GM23338 (cell line): Measurements from ENCODE around the gene RBM17. TPM values are rescaled to one million over a fixed set of nuclear protein-coding genes. Genes with fewer than 3 reads are reported as not detected.

Experiments used
- ATAC-seq: fragments of 200-7000 bp; cut with Tn5 transposase; 3 replicates; pipeline ENCODE4 v1.9.1; 2020
- DNase-seq: peaks from one replicate; pipeline ENCODE4 v3.0.0-alpha.2; 2015; ENCODE audit warnings: low spot score
- H2AFZ ChIP-seq: fragments of 200-600 bp; sonication (generic); 2 replicates; pipeline ENCODE4 v1.8.0; 2016; ENCODE audit warnings: antibody characterized with exemption, mild to moderate bottlenecking, moderate library complexity
- H3F3A ChIP-seq: fragments of 200-600 bp; sonication (generic); replicated peaks from 2 replicates; pipeline ENCODE4 v1.8.0; 2017; ENCODE audit warnings: antibody characterized with exemption, mixed run types, low read depth
- H3K27ac ChIP-seq: fragments of 200-600 bp; sonication (generic); 2 replicates; pipeline ENCODE4 v1.6.1; 2016; ENCODE audit warnings: low read depth
- H3K27me3 ChIP-seq: fragments of 200-600 bp; sonication (generic); 2 replicates; pipeline ENCODE4 v1.8.0; 2016; ENCODE audit warnings: mild to moderate bottlenecking, mixed run types, moderate library complexity; ENCODE audit not compliant: insufficient read depth
- H3K36me3 ChIP-seq: fragments of 200-600 bp; sonication (generic); 2 replicates; pipeline ENCODE4 v1.8.0; 2016; ENCODE audit warnings: mild to moderate bottlenecking; ENCODE audit not compliant: insufficient read depth
- H3K4me1 ChIP-seq: fragments of 200-600 bp; sonication (generic); 2 replicates; pipeline ENCODE4 v1.8.0; 2016; ENCODE audit warnings: mild to moderate bottlenecking, moderate library complexity; ENCODE audit not compliant: insufficient read depth
- H3K4me2 ChIP-seq: fragments of 200-600 bp; sonication (generic); 2 replicates; pipeline ENCODE4 v1.7.1; 2017; ENCODE audit warnings: mixed run types
- H3K4me3 ChIP-seq: fragments of 200-600 bp; sonication (generic); 2 replicates; pipeline ENCODE4 v1.6.1; 2016; ENCODE audit warnings: mixed run types
- H3K79me2 ChIP-seq: fragments of 200-600 bp; sonication (generic); replicated peaks from 2 replicates; pipeline ENCODE4 v1.8.0; 2017; ENCODE audit warnings: mild to moderate bottlenecking; ENCODE audit not compliant: insufficient read depth
- H3K9me2 ChIP-seq: fragments of 200-600 bp; sonication (generic); 2 replicates; pipeline ENCODE4 v1.8.0; 2017; ENCODE audit not compliant: insufficient read depth
- H4K20me1 ChIP-seq: fragments of 200-600 bp; sonication (generic); replicated peaks from 2 replicates; pipeline ENCODE4 v1.8.0; 2017; ENCODE audit warnings: mild to moderate bottlenecking; ENCODE audit not compliant: insufficient read depth
- H3K27ac Mint-ChIP-seq: 2 replicates; pipeline ENCODE4 v1.8.0; 2020; ENCODE audit warnings: inconsistent platforms, mild to moderate bottlenecking, moderate library complexity, mixed read lengths
- H3K27me3 Mint-ChIP-seq: 3 replicates; pipeline ENCODE4 v1.8.0; 2022; ENCODE audit warnings: low read depth, mild to moderate bottlenecking, moderate library complexity, mixed read lengths, inconsistent platforms; ENCODE audit not compliant: insufficient read depth, poor library complexity
- H3K36me3 Mint-ChIP-seq: 3 replicates; pipeline ENCODE4 v1.8.0; 2021; ENCODE audit warnings: low read depth, mild to moderate bottlenecking, inconsistent platforms, moderate library complexity, mixed read lengths
- H3K4me1 Mint-ChIP-seq: 3 replicates; pipeline ENCODE4 v1.8.0; 2020; ENCODE audit warnings: mild to moderate bottlenecking, inconsistent platforms, mixed read lengths
- H3K4me3 Mint-ChIP-seq: 3 replicates; pipeline ENCODE4 v1.8.0; 2021; ENCODE audit warnings: moderate library complexity, mild to moderate bottlenecking, inconsistent platforms, mixed read lengths
- H3K9me3 Mint-ChIP-seq: 3 replicates; pipeline ENCODE4 v1.8.0; 2020; ENCODE audit warnings: moderate library complexity, mild to moderate bottlenecking, inconsistent platforms, mixed read lengths
- EZH2 ChIP-seq: fragments of 200-600 bp; sonication (generic); IDR thresholded peaks from one replicate; pipeline ENCODE4 v1.8.0; 2017; ENCODE audit warnings: antibody characterized with exemption, mild to moderate bottlenecking, low read depth; ENCODE audit not compliant: unreplicated experiment
- JUNB ChIP-seq: IDR thresholded peaks from one replicate; pipeline ENCODE4 v1.6.1; 2016; ENCODE audit warnings: antibody characterized with exemption; ENCODE audit not compliant: unreplicated experiment
- NANOG ChIP-seq: IDR thresholded peaks from 2 replicates; pipeline ENCODE4 v1.6.1; 2016; ENCODE audit warnings: antibody characterized with exemption, borderline replicate concordance
- STAT1 ChIP-seq: IDR thresholded peaks from one replicate; pipeline ENCODE4 v1.6.1; 2016; ENCODE audit warnings: antibody characterized with exemption; ENCODE audit not compliant: unreplicated experiment
- ZNF114 ChIP-seq: fragments of 250-450 bp; sonication (Bioruptor Pico); IDR thresholded peaks from 2 replicates; pipeline ENCODE4 v1.5.0; 2020; ENCODE audit warnings: mild to moderate bottlenecking, moderate library complexity
- polyA plus RNA-seq: library from polyadenylated mRNA; unstranded; fragments of >200 nt; fragmentation: Nextera tagmentation; extraction: Ambion mirVana; gene quantifications from 2 replicates; pipeline ENCODE4 v1.2.1, GENCODE V29; 2016
- total RNA-seq: library from RNA; depleted of rRNA; stranded (reverse); fragments of >200 nt; shearing (Covaris generic); gene quantifications from 2 replicates; pipeline ENCODE4 v1.2.3, GENCODE V29; 2014
- TF ChIP-seq, protein P1 (sequence below): IDR thresholded peaks from 2 replicates; pipeline ENCODE4 v1.6.1; 2016; ENCODE audit warnings: antibody characterized with exemption
- TF ChIP-seq, protein P2 (sequence below): fragments of 250-450 bp; sonication (Bioruptor Pico); IDR thresholded peaks from 2 replicates; pipeline ENCODE4 v1.5.0; 2020; ENCODE audit warnings: mild to moderate bottlenecking, moderate library complexity

RBM17 gene
- total and polyA plus RNA-seq, 2 experiments from 2014 or later: 54.7 to 281 TPM

DNA sequence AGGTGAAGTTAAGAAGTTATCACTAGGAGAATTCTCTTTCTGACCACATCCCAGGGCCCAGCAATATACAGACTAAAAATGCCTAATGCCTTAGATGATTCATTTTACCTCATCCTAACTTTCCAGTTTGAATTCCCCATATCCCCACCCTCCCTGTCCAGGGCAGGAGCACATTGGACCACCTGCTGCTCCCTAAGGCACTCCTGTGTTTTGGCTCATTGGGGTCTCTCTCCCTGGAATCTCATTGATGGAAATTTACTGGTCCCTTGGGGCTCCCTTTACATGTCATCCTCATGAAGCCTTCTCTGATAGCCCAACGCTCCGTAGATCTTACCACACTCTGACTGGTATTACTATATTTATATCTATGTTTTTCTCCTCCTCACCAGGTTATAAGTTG, 29.3 kb upstream of the RBM17 start (continued):
- TF ChIP-seq STAT1: no peak
- TF ChIP-seq NANOG: no peak
- TF ChIP-seq, protein P1, sequence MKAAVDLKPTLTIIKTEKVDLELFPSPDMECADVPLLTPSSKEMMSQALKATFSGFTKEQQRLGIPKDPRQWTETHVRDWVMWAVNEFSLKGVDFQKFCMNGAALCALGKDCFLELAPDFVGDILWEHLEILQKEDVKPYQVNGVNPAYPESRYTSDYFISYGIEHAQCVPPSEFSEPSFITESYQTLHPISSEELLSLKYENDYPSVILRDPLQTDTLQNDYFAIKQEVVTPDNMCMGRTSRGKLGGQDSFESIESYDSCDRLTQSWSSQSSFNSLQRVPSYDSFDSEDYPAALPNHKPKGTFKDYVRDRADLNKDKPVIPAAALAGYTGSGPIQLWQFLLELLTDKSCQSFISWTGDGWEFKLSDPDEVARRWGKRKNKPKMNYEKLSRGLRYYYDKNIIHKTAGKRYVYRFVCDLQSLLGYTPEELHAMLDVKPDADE: no peak
- TF ChIP-seq, protein P2, sequence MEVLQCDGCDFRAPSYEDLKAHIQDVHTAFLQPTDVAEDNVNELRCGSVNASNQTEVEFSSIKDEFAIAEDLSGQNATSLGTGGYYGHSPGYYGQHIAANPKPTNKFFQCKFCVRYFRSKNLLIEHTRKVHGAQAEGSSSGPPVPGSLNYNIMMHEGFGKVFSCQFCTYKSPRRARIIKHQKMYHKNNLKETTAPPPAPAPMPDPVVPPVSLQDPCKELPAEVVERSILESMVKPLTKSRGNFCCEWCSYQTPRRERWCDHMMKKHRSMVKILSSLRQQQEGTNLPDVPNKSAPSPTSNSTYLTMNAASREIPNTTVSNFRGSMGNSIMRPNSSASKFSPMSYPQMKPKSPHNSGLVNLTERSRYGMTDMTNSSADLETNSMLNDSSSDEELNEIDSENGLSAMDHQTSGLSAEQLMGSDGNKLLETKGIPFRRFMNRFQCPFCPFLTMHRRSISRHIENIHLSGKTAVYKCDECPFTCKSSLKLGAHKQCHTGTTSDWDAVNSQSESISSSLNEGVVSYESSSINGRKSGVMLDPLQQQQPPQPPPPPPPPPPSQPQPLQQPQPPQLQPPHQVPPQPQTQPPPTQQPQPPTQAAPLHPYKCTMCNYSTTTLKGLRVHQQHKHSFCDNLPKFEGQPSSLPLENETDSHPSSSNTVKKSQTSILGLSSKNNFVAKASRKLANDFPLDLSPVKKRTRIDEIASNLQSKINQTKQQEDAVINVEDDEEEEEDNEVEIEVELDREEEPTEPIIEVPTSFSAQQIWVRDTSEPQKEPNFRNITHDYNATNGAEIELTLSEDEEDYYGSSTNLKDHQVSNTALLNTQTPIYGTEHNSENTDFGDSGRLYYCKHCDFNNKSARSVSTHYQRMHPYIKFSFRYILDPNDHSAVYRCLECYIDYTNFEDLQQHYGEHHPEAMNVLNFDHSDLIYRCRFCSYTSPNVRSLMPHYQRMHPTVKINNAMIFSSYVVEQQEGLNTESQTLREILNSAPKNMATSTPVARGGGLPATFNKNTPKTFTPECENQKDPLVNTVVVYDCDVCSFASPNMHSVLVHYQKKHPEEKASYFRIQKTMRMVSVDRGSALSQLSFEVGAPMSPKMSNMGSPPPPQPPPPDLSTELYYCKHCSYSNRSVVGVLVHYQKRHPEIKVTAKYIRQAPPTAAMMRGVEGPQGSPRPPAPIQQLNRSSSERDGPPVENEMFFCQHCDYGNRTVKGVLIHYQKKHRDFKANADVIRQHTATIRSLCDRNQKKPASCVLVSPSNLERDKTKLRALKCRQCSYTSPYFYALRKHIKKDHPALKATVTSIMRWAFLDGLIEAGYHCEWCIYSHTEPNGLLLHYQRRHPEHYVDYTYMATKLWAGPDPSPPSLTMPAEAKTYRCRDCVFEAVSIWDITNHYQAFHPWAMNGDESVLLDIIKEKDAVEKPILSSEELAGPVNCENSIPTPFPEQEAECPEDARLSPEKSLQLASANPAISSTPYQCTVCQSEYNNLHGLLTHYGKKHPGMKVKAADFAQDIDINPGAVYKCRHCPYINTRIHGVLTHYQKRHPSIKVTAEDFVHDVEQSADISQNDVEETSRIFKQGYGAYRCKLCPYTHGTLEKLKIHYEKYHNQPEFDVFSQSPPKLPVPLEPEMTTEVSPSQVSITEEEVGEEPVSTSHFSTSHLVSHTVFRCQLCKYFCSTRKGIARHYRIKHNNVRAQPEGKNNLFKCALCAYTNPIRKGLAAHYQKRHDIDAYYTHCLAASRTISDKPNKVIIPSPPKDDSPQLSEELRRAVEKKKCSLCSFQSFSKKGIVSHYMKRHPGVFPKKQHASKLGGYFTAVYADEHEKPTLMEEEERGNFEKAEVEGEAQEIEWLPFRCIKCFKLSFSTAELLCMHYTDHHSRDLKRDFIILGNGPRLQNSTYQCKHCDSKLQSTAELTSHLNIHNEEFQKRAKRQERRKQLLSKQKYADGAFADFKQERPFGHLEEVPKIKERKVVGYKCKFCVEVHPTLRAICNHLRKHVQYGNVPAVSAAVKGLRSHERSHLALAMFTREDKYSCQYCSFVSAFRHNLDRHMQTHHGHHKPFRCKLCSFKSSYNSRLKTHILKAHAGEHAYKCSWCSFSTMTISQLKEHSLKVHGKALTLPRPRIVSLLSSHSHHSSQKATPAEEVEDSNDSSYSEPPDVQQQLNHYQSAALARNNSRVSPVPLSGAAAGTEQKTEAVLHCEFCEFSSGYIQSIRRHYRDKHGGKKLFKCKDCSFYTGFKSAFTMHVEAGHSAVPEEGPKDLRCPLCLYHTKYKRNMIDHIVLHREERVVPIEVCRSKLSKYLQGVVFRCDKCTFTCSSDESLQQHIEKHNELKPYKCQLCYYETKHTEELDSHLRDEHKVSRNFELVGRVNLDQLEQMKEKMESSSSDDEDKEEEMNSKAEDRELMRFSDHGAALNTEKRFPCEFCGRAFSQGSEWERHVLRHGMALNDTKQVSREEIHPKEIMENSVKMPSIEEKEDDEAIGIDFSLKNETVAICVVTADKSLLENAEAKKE (CRISPR knock-in tag): no peak

DNA sequence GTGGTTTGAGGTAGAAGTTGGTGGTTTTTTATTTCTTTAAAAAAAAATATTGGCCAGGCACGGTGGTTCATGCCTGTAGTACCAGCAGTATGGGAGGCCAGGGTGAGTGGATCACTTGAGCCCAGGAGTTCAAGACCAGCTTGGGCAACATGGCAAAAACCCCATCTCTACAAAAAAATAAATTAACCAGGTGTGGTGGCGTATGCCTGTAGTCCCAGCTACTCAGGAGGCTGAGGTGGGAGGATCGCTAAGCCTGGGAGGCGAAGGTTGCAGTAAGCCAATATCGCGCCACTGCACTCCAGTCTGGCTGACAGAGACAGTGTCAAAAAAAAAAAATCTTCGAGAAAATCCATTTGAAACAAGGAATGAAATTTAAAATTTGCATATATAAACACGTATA, 27.8 kb upstream of the RBM17 start:
- Mint-ChIP-seq H3K27ac (no peak overlapping the region), H3K9me3 (peaks cover 3% of the 10 kb centered on the region; the same call in 1 of the 3 replicates), H3K4me3 (no peak overlapping the region), H3K27me3 (peaks cover 2% of the 10 kb centered on the region), H3K36me3 (no peaks in the 10 kb centered on the region), H3K4me1 (peaks cover 3% of the 10 kb centered on the region; the same call in 1 of the 3 replicates)
- no peaks in the 10 kb centered on the region for H3F3A ChIP-seq
- H3K9me2 ChIP-seq: 0 out of 2 replicates have a peak, but pooled peaks cover 6% of the 10 kb centered on the region
- no peaks in the 10 kb centered on the region; the same call in 1 of the 2 replicates for H4K20me1 ChIP-seq
- no peak for DNase-seq
- no peak for ATAC-seq
- H3K4me1 ChIP-seq: no peaks in the 10 kb centered on the region
- H3K27me3 ChIP-seq: no peaks in the 10 kb centered on the region
- H3K36me3 ChIP-seq: no peaks in the 10 kb centered on the region
- H3K79me2 ChIP-seq: no peaks in the 10 kb centered on the region
- H3K27ac ChIP-seq: no peak overlapping the region
- no peak overlapping the region for H3K4me2 ChIP-seq
- no peak overlapping the region for H2AFZ ChIP-seq
- H3K4me3 ChIP-seq: no peak overlapping the region
- no peak for TF ChIP-seq JUNB
- no peak for TF ChIP-seq ZNF114 (CRISPR knock-in tag)
- TF ChIP-seq EZH2: no peak
- TF ChIP-seq NANOG: no peak
- TF ChIP-seq, protein P2 (CRISPR knock-in tag): no peak
